ENCODE results near the gene NEK6. TPM values are rescaled to one million over a fixed set of nuclear protein-coding genes. Genes with fewer than 3 reads are reported as not detected.
A peak's percentile ranks its signal among the peaks of the same experiment; 100 is the strongest.

The NEK6 gene
- total and polyA plus RNA-seq, 3 donors from 2014 or later: 11.5 to 21.5 (median 21.4) TPM

DNA sequence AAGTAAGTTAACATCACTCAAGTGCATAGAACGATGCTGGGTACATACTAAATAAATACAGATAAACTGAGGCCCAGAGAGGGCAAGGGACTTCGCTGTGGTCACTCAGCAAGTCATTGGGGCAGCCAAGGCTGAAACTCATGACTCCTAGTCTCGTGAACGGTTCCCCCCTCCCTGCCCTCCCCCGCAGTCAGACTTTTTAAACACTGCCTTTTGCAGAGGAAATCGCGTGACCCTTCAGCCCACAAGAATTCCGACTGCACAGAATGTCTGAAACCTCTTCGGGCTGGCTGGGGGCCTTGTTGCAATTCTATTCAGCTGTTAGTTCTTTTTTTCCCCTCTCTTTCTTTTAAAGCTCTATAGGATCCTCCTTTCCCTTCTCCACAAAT, 28.1 kb downstream of the NEK6 start:
- H3K27ac ChIP-seq: peak overlapping the region; percentile 72 to 88
- no peaks in the 10 kb centered on the region for H3K27me3 ChIP-seq
- WGBS, 2 donors: 34 to 46% methylated on average over 9 of the region's 9 CpGs
- no peak overlapping the region for H3K4me3 ChIP-seq
- peak; percentile 92 for DNase-seq
- no peak for TF ChIP-seq POLR2A (IDR thresholded peaks at IDR 0.05)
- TF ChIP-seq, protein P1, sequence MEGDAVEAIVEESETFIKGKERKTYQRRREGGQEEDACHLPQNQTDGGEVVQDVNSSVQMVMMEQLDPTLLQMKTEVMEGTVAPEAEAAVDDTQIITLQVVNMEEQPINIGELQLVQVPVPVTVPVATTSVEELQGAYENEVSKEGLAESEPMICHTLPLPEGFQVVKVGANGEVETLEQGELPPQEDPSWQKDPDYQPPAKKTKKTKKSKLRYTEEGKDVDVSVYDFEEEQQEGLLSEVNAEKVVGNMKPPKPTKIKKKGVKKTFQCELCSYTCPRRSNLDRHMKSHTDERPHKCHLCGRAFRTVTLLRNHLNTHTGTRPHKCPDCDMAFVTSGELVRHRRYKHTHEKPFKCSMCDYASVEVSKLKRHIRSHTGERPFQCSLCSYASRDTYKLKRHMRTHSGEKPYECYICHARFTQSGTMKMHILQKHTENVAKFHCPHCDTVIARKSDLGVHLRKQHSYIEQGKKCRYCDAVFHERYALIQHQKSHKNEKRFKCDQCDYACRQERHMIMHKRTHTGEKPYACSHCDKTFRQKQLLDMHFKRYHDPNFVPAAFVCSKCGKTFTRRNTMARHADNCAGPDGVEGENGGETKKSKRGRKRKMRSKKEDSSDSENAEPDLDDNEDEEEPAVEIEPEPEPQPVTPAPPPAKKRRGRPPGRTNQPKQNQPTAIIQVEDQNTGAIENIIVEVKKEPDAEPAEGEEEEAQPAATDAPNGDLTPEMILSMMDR (IDR thresholded peaks at IDR 0.05): no peak
- intact Hi-C loops (cut with DNase I; ENCODE audit: low total_unique reads): no loop called here
- H3K9me3 ChIP-seq: no peaks in the 10 kb centered on the region
- H3K4me1 ChIP-seq: peaks cover 59% of the 10 kb centered on the region
- H3K36me3 ChIP-seq (ENCODE audit: low read depth, missing control alignments): no peaks in the 10 kb centered on the region

DNA sequence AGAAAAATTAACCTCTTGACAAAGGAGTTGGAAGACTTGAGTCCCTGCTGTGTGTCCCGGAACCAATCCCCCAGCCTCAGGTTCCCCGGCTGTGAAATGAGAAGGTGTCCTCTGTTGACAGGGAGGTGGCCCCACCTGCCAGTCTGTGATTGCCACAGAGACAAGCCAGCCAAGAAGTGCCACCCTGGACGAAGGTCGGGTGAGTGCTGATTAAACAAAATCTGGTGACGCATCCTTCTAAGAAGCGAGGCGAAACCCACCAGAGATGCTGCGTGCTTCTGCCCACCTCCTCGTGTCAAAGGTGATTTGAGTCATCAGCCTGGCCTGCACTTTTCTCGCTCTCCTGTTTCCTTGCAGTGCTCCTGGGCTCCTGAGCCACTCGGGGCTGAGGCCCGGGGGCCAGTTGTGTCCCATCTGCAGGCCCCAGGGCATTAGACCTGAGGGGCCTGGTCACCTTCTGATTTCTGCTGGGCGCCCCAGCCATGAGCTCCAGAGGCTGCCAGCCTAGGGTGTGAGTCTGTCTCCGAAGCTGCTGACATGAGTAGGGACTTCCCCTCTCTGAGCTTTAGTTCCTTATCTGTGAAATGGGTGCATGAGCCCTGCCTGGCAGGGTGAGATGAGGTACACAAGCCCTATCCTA, 28.7 kb downstream of the NEK6 start:
- WGBS, 2 donors: 67 to 68% methylated on average over 14 of the region's 14 CpGs
- Histone ChIP-seq H3K4me3 (no peak overlapping the region), H3K27ac (peak overlapping the region; percentile 72 to 88), H3K9me3 (no peaks in the 10 kb centered on the region), H3K27me3 (no peaks in the 10 kb centered on the region), H3K36me3 (ENCODE audit: low read depth, missing control alignments) (no peaks in the 10 kb centered on the region), H3K4me1 (peaks cover 56% of the 10 kb centered on the region)
- intact Hi-C loops (cut with DNase I; ENCODE audit: low total_unique reads): no loop called here
- TF ChIP-seq POLR2A (IDR thresholded peaks at IDR 0.05): no peak
- TF ChIP-seq, protein P1 (IDR thresholded peaks at IDR 0.05): no peak
- no peak for DNase-seq

DNA sequence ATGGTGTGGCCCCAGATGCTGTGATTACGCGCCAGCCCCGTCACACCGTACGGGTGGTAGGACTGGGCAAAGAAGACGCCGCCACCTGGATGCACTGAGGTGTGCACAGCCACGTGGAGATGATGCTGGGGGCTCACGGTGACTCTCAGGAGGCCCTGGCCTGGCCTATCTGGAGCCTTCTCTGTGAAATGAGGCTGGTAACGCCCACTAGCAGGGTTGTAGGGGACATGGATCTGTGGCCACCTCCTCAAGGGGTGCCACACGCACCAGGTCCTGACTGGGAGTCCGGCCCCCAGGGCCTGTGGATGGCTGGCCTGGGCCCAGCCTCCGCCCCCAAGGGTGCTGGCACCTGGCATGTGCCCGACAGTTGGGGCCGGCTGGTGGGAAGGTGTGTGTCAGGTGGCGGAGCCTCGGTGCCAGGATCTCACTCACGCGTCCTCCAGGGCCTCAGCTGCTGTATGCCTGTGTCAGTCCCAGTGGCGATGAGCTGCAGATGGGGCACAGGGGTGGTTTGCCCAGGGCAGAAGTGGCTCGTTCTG, 32.4 kb downstream of the NEK6 start:
- Histone ChIP-seq H3K36me3 (ENCODE audit: low read depth, missing control alignments) (no peaks in the 10 kb centered on the region), H3K4me1 (peaks cover 47% of the 10 kb centered on the region), H3K27ac (no peak overlapping the region), H3K4me3 (no peak overlapping the region), H3K27me3 (no peaks in the 10 kb centered on the region), H3K9me3 (no peaks in the 10 kb centered on the region)
- intact Hi-C loops (cut with DNase I; ENCODE audit: low total_unique reads): no loop called here
- WGBS, 2 donors: 90 to 93% methylated on average over 10 to 21 of the region's 21 CpGs
- TF ChIP-seq POLR2A (IDR thresholded peaks at IDR 0.05): no peak
- TF ChIP-seq, protein P1 (IDR thresholded peaks at IDR 0.05): no peak
- no peak for DNase-seq

DNA sequence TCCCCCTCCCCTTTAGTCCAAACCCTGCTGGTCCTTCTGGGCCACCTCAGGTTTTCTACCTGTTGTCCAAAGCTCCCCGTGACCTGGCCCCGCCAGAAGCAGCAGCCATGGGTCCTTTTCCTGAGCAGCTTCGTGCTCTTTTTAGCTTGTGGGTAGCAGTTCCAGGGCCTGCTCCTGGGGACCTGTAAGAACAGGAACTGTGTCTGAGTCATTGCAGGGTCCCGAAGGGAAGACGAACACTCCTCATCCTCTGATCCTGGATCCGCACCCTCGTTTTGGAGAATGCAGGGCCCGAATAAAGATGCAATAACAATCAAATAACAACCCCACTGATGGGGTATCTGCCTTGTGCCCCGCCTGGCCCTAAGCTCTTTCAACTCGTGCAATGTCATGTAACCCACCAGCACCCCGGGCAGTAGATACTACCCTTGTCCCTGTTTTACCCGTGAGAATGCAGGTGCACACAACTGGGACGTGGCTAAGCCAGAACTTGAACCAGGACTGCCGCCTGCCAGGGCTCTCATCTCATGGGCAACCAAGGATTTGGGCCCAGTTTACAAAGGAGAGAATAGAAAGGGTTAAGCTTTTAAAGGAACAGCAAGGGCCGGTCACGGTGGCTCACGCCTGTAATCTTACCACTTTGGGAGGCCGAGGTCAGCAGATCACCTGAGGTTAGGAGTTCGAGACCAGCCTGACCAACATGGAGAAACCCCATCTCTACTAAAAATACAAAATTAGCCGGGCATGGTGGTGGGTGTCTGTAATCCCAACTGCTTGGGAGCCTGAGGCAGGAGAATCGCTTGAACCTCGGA, 33.2 kb downstream of the NEK6 start:
- intact Hi-C loops (cut with DNase I; ENCODE audit: low total_unique reads): no loop called here
- H3K9me3 ChIP-seq: no peaks in the 10 kb centered on the region
- DNase-seq: no peak
- peaks cover 43% of the 10 kb centered on the region for H3K4me1 ChIP-seq
- 79 to 84% methylated on average over 22 of the region's 22 CpGs for WGBS, 2 donors
- H3K27me3 ChIP-seq: no peaks in the 10 kb centered on the region
- H3K36me3 ChIP-seq (ENCODE audit: low read depth, missing control alignments): no peaks in the 10 kb centered on the region
- no peak overlapping the region for H3K27ac ChIP-seq
- TF ChIP-seq POLR2A (IDR thresholded peaks at IDR 0.05): no peak
- TF ChIP-seq, protein P1 (IDR thresholded peaks at IDR 0.05): no peak
- no peak overlapping the region for H3K4me3 ChIP-seq

Data from testis (tissue), 3 donors.